ENCODE data around the gene UBR3.
"Not testable (repeated sequence)": the region's sequence is repeated elsewhere in the genome, so short reads cannot be mapped to it uniquely, and the experiment has no call there.

The UBR3 gene, protein sequence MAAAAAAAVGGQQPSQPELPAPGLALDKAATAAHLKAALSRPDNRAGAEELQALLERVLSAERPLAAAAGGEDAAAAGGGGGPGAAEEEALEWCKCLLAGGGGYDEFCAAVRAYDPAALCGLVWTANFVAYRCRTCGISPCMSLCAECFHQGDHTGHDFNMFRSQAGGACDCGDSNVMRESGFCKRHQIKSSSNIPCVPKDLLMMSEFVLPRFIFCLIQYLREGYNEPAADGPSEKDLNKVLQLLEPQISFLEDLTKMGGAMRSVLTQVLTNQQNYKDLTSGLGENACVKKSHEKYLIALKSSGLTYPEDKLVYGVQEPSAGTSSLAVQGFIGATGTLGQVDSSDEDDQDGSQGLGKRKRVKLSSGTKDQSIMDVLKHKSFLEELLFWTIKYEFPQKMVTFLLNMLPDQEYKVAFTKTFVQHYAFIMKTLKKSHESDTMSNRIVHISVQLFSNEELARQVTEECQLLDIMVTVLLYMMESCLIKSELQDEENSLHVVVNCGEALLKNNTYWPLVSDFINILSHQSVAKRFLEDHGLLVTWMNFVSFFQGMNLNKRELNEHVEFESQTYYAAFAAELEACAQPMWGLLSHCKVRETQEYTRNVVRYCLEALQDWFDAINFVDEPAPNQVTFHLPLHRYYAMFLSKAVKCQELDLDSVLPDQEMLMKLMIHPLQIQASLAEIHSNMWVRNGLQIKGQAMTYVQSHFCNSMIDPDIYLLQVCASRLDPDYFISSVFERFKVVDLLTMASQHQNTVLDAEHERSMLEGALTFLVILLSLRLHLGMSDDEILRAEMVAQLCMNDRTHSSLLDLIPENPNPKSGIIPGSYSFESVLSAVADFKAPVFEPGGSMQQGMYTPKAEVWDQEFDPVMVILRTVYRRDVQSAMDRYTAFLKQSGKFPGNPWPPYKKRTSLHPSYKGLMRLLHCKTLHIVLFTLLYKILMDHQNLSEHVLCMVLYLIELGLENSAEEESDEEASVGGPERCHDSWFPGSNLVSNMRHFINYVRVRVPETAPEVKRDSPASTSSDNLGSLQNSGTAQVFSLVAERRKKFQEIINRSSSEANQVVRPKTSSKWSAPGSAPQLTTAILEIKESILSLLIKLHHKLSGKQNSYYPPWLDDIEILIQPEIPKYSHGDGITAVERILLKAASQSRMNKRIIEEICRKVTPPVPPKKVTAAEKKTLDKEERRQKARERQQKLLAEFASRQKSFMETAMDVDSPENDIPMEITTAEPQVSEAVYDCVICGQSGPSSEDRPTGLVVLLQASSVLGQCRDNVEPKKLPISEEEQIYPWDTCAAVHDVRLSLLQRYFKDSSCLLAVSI (N-terminal part only)

DNA sequence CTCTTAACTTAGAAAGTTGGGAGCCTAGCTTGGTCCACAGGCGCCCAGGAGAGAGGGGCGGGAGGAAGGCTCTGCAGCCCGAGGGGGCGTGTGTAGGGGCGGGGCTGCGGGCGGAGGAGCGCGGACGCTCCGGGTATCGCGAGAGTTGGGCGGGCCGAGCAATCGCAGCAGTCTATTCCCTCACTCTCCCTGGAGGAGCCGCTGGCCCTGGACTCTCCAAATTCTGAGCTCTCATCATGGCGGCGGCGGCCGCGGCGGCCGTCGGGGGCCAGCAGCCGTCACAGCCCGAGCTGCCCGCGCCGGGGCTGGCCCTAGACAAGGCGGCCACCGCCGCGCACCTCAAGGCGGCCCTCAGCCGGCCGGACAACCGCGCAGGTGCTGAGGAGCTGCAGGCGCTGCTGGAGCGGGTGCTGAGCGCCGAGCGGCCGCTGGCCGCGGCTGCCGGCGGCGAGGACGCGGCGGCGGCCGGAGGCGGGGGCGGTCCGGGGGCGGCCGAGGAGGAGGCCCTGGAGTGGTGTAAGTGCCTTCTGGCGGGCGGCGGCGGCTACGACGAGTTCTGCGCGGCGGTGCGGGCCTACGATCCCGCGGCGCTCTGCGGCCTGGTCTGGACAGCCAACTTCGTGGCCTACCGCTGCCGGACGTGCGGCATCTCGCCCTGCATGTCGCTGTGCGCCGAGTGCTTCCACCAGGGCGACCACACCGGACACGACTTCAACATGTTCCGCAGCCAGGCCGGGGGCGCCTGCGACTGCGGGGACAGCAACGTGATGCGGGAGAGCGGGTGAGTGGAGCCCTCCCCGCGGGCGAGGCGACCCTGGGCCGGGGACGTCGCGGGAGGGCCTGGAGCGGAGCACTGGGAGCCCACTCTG, at the start of gene UBR3:
TSS of gene UBR3 (plus strand) at position 183 of the 869 bp plus-strand sequence. CDS start at position 237, 54 bp downstream.
- DNase-seq, result peak; percentile 87

DNA sequence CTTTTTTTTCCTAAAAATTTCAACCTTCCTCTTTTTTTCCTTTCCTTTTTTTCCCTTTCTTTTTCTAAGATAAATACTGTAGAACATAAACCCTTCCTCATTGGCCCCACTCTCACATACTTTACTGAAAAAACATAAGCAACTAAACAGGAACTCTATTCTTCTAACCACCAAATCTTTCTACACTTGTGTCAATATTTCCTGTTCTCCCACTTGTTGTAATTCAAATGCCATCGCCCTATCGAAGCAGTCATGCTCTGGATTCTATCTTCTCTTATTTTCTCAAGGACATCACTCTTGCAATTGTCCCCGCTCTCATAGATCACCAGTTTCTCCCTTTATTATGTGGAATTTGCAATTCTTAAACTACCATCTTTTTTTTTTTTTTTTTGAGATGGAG, 48.8 kb upstream of the UBR3 start:
- DNase-seq, result no peak

DNA sequence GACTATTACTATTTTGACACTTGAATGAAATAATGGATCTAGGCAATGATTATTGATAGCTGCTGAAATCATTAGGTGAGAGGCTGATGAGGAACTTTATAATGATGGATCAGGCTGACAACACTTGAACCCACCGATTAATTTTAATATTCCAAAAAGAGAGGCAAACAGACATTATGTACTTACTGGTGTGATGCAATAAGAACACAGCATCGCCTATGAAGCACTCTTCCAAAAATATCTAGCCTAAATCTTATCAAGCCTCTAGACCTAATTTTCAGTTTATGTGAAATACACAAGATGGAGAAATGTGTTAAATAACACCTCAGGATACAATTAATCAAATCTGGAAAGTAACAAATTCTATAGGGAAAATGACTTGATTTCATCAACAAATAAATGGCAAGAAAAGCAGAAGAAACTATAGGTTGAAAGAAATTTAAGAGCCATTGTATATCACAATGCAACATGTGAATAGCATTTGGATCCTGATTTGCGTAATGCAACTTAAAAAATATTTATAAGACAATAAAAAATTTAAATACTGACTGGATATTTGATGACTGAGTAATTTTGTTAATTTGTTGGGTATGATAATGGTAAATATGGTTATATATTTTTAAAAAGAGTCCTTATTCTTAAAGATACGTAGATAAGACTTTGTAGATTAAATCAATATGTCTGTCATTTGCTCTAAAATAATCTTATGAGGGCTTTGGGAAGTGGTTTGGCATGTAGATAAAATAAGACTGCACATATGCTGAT, 45.8 kb upstream of the UBR3 start:
- DNase-seq, result no peak

DNA sequence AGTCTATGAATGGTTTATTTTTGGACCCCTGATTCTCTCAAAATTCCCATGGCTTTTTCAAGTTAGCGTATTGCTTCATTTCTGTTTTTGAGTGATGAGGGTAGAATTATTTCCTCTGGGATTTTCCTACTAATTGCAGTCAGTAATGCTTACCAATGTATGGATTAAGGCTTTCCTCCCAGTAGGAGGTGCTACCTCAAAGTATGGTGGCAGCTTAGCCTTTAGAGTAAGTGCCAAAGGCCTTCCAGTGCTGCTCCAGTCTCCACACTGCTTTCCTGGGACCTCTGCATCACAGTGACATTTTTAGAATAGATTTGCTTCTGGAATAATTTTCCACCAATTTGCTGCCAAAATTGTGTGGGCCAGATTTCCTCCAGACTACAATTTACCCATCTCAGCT, 44.7 kb upstream of the UBR3 start:
- no peak for DNase-seq

DNA sequence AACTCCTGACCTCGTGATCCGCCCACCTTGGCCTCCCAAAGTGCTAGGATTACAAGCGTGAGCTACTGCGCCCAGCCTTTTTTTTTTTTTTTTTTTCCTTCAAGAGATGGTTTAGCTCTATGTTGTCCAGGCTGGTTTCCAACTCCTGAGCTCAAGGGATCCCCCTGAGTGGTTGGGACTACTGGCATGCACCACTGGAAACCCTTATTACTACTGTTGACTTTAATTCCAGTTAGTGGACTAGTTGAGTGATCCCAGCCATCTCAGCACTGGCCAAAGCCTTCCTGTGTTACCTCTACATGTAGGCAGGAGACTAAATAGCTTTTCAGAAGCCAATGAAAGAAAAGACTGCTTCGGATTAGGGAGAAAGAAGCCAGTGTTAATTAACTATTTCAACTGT, 36.7 kb upstream of the UBR3 start:
- no peak for DNase-seq

DNA sequence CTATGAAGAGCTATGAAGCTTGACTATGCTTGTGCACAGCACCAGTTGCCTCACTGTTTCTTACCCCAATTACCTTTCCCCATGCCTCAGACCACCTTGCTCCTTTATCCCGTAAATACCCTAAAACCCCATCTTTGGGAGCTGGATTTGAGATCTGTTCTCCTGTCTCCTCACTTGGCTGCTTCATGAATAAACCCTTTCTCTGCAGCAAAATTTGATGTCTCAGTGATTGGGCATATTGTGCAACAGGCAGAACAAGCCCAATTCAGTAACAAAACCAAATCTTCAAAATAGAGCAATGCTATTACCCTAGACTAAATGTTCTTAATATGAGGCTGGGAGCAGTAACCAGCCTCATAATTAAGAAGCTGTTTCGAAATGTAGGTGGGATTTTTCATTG, 32.1 kb upstream of the UBR3 start:
- DNase-seq, result no peak

DNA sequence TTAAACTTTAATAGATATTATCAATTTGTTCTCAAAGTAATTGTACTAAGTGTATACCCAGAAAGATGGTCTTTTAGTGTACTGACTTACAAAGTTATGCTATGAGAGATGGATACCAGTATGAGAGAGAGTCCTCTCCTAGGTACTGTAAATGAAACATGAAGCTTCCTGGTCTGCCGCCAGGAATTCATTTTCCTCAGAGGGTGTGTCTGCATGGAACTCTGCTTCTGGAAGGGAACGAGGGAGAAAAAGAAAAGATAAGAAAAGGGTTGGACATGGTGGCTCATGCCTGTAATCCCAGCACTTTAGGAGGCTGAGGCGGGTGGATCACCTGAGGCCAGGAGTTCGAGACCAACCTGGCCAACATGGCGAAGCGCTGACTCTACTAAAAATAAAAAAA, 30.8 kb upstream of the UBR3 start:
- no peak for DNase-seq

DNA sequence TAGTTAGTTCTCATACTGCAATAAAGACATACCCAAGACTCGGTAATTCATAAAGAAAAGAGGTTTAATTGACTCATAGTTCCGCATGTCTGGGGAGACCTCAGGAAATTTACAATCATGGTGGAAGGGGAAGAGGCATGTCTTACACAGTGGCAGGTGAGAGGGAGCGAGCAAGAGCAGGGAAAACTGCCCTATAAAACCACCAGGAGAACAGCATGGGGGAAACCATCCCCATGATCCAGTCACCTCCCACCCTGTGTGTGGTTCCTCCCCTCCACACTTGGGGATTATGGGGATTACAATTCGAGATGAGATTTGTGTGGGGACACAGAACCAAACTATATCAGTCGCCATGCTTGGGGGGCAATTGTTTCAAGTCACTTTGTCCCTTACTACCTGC, 29.7 kb upstream of the UBR3 start:
- DNase-seq, result no peak

DNA sequence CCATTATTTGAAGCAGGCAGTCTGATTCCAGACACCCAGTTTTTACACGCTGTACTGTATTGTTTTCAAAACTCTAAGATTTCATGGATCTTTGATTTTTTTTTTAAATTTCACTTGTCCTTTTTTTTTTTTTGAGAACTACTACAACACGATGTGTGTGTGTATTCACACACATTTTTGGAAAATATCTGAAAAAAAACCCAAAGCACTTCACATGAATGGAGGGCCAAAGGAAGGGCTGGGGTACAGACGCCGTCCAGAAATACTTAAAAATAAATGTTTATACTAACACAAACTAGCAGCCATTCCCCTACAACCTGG, 28.9 kb upstream of the UBR3 start:
- no peak for DNase-seq

DNA sequence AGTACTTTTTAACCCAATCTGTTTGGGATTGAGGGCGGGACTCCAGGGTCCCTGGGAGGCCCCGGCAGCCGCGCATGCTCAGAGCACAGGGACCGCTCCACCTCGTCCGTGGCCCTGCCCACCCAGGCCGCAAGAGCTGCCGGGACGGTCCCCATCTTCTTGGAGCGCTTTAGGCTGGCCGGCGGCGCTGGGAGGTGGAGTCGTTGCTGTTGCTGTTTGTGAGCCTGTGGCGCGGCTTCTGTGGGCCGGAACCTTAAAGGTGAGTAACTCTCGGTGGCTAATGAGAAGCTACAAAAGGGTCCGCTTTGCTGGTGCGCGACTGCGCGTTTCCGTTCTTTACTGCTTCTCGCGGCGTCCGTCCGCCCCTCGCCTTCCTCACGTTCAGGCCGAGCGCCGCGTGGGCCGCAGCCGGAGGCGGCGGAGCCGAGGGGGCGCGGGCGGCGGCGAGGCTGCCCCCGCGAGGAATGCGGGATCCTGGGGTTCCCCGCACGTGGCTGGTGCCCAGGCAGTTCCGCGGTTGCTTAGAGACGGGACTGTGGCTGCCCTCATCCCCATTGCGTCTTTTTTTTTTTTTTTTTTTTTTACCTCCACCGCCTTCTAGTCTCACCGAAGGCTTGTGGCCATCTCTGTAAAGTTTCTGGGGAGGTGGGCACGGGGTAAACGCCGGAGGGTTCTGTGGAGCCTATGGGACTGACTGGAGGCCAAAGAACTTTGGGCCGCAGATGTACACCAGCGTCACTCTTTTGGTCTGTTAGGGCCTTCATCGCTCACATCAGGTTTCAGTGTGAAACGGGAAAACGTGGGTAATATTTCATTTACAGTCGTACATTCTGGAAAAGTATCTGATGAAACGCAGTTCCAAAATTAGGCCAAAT, 28.3 kb upstream of the UBR3 start, which contains the start of gene SSB:
TSS of gene SSB (plus strand) at position 154 of the 875 bp plus-strand sequence. CDS start 2,090 bp downstream, outside the sequence.
- peak; percentile 91 for DNase-seq

DNA sequence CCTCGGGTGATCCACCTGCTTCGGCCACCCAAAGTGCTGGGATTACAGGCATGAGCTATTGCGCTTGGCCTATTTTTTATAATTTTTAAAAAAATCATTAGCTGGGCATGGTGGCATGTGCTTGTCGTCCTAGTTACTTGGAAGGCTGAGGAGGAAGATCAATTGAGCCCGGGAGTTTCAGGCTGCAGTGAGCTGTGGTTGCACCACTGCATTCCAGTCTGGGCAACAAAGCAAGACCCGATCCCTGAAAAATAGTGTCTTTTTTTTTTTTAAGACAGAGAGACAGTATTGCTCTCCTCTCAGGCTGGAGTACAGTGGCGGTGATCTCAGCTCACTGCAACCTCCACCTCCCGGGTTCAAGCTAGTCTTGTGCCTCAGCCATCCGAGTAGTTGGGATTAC, 23.8 kb upstream of the UBR3 start:
- no peak for DNase-seq

DNA sequence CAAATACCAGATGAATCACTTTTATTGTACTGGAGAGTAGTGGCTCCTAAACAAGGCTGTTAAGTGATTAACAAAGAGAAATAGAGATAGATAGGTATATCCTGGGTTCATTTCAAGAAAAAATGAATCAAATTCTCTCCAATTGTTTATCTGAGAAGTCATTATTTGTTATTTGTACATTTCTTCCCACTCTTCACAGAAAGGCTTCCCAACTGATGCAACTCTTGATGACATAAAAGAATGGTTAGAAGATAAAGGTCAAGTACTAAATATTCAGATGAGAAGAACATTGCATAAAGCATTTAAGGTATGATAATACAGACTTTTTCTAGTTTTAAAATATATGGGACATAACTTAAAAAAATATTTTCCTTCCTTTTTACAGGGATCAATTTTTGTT, 20.7 kb upstream of the UBR3 start:
- DNase-seq, result no peak

DNA sequence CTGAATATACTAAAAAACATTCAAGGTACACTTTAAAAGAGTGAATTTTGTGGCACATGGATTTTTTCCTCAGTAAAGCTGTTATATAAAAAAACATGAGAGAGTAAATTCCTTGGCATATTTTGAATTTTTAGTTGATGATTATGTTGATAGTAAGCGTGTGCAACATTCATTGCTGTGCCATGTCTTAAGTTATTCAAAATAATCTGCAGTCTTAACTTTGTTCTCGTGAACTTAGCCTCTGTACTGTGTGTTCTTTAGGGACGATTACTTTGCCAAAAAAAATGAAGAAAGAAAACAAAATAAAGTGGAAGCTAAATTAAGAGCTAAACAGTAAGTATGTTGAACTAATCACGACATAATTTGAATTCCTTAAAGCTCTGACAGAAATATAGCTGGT, 19.0 kb upstream of the UBR3 start:
- DNase-seq, result no peak

DNA sequence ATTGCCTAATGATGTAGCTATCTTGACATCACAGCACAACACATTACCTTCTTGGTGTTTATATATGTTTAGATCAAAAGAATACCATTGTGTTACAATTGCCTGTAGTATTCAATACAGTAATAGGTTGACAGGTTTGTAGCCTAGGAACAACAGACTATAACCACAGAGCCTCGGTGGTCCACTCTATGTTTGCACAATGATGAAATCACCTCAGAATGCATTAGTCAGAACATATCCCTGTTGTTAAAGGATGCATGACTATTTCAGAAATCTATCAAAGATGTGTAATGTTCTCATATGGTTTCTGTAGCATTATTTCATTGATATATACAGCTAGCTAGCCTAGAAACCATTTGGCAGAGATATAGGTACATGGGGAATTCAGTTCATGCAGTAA, 11.4 kb upstream of the UBR3 start:
- no peak for DNase-seq

DNA sequence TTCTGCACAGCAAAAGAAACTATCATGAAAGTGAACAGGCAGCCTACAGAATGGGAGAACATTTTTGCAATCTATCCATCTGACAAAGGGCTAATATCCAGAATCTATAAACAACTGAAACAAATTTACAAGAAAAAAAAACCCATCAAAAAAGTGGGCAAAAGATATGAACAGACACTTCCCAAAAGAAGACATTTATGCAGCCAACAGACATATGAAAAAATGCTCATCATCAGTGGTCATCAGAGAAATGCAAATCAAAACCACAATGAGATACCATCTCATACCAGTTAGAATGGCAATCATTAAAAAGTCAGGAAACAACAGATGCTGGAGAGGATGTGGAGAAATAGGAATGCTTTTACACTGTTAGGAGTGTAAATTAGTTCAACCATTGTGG, 10.3 kb upstream of the UBR3 start:
- DNase-seq, result not testable (repeated sequence)

DNA sequence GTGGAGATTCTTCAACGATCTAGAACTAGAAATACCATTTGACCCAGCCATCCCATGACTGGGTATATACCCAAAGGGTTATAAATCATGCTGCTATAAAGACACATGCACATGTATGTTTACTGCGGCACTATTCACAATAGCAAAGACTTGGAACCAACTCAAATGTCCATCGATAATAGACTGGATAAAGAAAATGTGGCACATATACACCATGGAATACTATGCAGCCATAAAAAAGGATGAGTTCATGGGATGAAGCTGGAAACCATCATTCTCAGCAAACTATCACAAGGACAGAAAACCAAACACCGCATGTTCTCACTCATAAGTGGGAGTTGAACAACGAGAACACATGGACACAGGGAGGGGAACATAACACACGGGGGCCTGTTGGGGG, 9.9 kb upstream of the UBR3 start:
- DNase-seq, result not testable (repeated sequence)

DNA sequence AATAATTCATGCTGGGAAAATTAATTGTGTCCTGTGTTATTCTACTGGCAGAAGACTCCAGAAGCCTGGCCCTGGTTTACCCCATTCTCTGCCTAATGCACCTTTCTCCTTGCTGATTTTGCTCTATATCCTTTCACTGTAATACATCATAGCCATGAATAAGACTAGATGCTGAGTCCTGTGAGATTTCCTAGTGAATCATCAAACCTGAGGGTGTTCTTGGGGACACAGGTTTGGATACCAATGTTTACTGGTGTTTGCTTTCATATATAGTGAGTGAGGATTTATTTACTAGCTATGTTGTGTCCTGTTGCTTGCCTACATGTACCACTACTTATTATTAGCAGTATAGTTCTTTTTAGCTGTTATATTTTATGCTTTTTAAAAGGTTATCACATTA, 9.0 kb upstream of the UBR3 start:
- no peak for DNase-seq

DNA sequence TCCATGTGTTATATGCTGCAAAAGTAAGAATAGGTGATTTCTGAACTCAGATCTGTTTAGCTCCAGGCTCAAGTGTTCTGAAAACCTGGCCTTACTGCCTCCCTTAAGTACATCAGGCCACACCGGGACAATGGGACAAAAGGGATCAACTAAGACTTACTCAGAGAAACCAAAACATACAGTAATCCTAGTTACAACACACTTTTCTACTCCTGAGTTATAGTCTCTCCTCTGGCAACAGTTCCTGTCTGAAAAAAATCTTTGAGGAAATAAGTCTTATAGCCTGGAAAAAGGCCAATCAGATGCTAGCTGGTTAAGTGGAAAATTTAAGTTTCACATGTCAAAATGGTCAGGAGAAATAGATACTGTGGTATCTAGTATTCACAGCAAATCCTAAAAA, 8.1 kb upstream of the UBR3 start:
- DNase-seq, result peak; percentile 36

DNA sequence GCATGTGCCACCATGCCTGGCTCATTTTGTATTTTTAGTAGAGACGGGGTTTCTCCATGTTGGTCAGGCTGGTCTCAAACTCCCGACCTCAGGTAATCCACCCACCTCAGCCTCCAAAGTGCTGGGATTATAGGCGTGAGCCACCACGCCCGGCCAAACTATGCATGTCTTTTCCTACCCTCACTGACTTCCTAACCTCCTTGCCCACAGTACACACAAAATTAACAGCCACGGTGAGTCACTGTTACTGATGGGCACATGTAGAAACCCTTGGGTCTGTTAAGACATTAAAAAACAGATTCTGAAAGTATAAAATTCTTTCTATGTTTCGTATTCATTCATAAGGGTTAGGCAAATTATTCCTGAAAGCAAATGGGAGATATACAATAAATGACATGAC, 7.2 kb upstream of the UBR3 start:
- not testable (repeated sequence) for DNase-seq

DNA sequence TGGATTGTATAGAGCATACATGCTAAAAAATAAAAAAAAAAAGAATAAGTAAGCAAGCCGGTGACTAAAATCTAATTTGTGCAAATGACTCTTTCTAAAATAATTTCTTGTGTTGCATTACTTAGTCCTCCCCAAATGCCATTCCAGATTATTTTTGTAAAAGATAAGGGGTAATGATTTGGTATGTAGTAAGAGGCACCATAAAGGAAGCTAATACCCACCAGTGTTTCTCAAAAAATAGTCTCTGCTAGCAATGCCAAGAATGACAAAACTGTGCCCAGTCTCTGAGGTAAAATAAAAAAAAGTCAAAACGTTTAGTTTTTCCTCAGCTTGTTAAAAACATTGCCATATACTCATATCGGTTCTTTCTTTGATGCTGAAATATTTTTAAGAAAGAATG, 5.2 kb upstream of the UBR3 start:
- DNase-seq, result no peak
